Mononuclear cell (primary cell): ENCODE measurements around the gene ATP4B. TPM values are rescaled to one million over a fixed set of nuclear protein-coding genes. Genes with fewer than 3 reads are reported as not detected.

ENCODE experiments used
- H3K27me3 ChIP-seq: 2 replicates; pipeline ENCODE4 v1.6.0; 2011; ENCODE audit warnings: low read length, control low read depth; ENCODE audit not compliant: insufficient read depth
- H3K4me1 ChIP-seq: 2 replicates; pipeline ENCODE4 v1.5.1; 2011; ENCODE audit warnings: mild to moderate bottlenecking, low read length, control low read depth; ENCODE audit not compliant: insufficient read depth
- H3K4me3 ChIP-seq: 2 replicates; pipeline ENCODE4 v1.5.1; 2011; ENCODE audit warnings: mild to moderate bottlenecking, low read length, moderate library complexity
- H3K9me3 ChIP-seq: 2 replicates; pipeline ENCODE4 v1.5.1; 2011; ENCODE audit warnings: low read depth, mild to moderate bottlenecking, control low read depth, low read length
- total RNA-seq: library from RNA; depleted of rRNA; stranded (reverse); fragments of >200 nt; gene quantifications from one replicate; pipeline ENCODE4 v1.2.3, GENCODE V29; 2012

Gene ATP4B
- total RNA-seq, 1 donor = not detected

DNA sequence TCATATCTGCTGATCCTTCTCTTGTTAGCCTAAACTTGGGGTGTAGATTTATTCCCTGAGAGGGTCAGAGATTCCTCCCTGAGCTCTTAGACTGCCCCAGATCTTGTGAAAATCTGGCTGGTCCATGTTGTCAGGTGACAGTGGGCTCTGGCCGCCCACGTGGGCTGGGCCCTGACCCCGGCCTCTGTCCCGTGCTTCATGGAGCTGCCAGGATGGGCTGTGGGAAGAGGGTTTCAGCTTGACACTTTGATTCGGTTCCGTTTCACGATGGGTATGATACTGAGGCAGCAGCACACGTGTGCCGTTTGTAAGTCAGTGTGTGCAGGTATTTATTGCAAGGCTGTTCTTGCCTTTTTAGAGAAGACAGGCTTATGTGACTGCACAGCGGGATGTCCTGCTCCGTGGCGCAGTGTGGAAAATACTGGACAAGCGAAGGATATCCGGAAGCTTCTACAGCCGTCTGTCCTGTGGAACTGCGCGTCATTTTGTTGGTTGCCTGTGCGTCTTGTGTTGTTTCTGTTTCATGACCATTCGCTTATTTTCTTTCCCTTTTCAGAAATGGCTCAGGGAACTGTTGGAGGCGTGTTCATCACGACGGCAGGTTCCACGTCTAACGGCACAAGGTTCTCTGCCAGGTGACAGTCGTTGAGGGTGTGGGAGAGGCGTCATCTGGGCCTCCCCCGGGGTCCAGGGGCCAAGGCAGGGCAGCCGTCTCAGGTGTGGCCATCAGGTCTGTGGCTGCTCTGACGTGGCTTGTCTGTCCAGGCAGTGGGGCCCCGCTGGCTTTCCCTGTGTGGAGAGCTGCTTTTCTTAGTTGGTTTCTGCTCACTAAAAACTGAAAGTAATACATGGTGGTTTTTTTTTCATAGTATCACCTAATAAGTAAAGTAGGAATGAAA, 20.5 kb downstream of the ATP4B start:
- peaks cover 8% of the 10 kb centered on the region for H3K4me1 ChIP-seq
- no peak overlapping the region for H3K4me3 ChIP-seq
- H3K27me3 ChIP-seq = no peaks in the 10 kb centered on the region
- H3K9me3 ChIP-seq = no peaks in the 10 kb centered on the region

DNA sequence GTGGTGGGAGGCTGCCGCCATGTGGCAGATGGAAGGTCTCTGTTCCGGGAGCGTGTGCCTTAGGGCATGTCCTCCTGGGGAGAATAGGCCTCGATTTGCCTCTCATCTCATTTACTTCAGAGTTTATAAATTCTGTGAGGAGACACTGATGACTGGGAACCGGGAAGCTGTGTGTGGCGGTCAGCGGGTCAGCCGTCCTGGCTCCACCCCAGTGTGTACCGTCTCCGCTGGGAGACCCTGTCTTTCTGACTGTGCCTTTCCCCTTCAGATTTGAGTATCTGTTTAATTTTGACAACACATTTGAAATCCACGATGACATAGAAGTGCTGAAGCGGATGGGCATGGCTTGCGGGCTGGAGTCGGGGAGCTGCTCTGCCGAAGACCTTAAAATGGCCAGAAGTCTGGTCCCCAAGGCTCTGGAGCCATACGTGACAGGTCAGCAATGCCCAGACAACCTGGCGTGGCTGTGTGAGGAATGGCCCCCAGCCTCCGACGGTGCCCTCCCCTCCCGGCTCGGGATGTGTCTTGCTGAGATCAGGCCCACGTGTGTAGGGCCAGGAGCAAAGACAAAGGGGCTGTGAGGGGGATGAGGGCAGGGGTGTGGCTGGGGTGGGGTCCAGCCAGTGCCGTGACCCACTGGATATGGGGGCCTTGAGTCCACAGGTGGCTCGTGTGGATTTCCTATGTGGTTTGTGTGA, 21.6 kb downstream of the ATP4B start:
- Histone ChIP-seq H3K27me3 (no peaks in the 10 kb centered on the region), H3K4me1 (peaks cover 8% of the 10 kb centered on the region), H3K9me3 (no peaks in the 10 kb centered on the region), H3K4me3 (no peak overlapping the region)

DNA sequence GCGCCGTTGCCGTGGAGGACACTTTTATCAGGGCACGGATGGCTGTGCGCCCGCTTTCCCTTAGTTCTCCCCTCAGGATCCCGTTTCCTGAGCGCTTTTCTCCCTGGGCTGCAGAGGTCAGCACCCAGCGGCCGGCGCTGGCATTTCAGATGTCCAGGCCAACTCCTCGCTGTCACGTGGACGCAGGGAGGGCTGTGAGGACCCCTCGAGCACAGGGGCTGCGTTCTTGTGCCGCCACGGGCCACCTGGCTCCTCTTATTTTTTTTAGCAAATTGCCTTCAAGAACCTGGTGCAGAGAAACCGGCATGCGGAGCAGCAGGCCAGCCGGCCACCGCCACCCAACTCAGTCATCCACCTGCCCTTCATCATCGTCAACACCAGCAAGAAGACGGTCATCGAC, 22.3 kb downstream of the ATP4B start:
- H3K4me3 ChIP-seq = no peak overlapping the region
- H3K9me3 ChIP-seq = no peaks in the 10 kb centered on the region
- peaks cover 8% of the 10 kb centered on the region for H3K4me1 ChIP-seq
- no peaks in the 10 kb centered on the region for H3K27me3 ChIP-seq

DNA sequence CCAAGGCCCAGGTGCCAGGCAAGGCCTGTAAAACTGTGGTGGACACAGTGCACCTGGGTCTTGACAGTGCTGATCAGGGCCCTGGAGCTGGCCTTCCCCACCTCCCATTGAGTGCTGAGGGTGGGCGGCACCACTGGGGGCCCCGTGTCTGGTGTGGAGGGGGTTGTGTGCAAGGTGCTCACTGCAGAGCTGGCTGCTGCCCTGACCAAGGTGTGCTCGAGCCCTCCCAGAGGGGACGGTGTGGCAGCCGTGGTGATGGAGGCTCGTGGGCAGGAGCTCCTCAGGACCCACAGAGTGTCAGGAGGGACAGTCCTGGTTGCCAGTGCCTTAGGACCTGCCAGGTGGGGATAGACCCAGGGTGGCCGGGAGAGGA, 23.0 kb downstream of the ATP4B start:
- Histone ChIP-seq H3K4me1 (peaks cover 8% of the 10 kb centered on the region), H3K4me3 (no peak overlapping the region), H3K27me3 (no peaks in the 10 kb centered on the region), H3K9me3 (no peaks in the 10 kb centered on the region)

DNA sequence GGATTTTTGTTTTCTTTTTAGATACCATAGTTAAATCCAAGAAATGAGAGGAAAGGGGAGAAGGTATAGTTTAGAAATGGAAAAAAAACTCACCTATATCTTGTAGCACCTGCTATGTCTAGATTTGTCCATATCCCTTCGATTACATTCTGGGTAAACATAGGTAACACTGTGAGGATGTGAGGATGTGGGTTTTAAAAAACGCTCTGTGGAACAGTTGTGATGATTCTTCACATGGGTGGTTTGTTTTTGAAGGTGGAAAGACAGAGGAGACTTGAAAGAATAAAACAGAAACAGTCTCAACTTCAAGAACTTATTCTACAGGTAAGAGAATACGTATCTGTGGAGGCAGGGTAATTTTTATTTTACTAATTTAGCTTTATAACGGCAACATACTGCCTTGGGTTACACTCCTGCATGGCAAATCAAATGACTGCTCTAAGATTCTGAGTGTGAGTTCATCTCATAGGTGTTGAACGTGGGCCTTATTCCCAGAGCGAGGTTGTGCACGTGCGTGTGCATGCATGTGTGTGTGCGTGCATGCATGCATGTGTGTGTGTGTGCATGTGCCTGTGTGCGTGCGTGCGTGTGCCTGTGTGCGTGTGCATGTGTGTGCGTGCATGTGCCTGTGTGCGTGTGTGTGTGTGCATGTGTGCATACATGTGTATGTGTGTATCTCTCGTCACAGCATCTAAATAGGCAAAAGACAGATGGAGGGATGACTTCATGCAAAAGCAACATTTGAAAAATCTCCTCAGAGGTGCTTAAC, 23.5 kb downstream of the ATP4B start:
- Histone ChIP-seq H3K9me3 (no peaks in the 10 kb centered on the region), H3K27me3 (no peaks in the 10 kb centered on the region), H3K4me1 (peaks cover 8% of the 10 kb centered on the region), H3K4me3 (no peak overlapping the region)

DNA sequence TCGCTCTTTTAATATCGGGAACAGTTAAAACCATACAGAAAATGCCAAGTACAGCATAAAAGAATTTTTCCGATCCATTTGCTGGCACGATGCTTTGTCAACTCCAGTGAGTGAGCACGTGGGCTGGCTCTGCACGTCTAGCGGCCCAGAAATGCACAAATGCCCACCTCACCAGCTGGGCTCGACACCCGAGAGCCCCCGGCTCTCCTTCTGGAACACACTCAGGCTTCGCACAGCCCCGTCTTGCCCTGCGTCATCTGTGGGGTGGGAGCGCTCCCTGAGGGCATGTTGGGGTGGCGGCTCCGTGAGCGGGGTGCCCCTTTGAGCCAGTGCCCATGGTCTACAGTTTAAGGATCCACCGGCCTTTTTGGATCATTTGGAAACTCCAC, 24.5 kb downstream of the ATP4B start:
- H3K4me3 ChIP-seq = no peak overlapping the region
- no peaks in the 10 kb centered on the region for H3K9me3 ChIP-seq
- H3K4me1 ChIP-seq = peaks cover 8% of the 10 kb centered on the region
- no peaks in the 10 kb centered on the region for H3K27me3 ChIP-seq

DNA sequence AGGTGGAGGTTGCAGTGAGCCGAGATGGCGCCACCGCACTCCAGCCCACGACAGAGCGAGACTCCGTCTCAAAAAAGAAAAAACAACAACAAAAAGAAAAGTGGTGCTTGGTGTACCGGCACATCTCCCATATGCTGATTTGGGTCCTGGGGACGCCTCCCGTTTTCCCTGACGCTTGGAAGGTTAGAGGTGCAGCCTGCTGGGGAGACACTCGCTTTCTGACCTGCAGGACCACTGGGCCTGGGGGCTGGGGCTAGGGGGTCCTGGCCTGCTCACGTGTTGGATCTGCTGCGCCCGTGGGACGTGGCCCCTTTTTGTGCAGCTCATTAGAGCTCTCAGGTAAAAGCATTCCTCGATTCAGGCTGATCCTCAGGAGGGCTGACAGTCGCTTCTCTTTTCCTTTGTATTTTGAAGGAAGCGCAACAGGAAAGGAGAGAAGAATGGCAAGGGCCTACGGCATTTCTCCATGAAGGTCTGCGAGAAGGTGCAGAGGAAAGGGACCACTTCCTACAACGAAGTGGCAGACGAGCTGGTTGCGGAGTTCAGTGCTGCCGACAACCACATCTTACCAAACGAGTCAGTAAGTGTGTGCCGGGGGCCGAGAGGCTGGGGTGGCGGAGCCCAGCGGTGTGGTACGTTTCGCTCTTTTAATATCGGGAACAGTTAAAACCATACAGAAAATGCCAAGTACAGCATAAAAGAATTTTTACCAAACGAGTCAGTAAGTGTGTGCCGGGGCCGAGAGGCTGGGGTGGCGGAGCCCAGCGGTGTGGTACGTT, 25.1 kb downstream of the ATP4B start:
- H3K4me1 ChIP-seq = peaks cover 8% of the 10 kb centered on the region
- H3K27me3 ChIP-seq = no peaks in the 10 kb centered on the region
- no peak overlapping the region for H3K4me3 ChIP-seq
- no peaks in the 10 kb centered on the region for H3K9me3 ChIP-seq

DNA sequence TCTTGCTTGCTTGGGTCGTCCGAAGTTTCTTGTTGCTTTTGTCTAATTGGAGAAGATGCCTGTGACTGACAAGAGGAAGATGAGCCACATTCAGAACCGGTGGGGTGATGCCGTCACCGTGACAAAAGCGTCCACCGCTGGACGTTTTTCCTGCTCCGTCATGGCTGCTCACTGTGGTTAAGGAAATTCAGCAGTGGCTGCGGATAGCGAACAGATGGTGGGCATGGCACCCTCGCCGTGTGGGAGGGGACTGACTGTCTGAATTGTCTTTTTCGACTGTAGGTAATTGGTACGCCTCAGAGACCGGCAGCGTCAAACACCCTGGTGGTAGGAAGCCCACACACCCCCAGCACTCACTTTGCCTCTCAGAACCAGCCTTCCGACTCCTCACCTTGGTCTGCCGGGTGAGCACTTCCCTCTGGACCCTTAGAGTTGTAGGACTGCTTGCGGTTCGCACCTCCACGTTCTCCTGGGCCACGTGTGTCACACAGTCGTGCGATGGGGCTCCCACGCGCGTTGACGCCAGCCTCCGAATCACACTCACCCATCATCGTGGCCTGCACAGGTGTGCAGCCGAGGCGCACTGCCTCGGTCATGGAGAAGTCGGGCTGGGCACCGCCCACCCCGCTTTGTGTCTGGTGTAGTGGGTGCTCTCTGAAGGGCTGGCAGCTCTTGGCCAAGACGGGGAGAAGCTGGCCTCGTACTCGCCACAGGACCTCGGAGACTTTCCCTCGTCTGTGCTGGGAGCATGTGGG, 26.5 kb downstream of the ATP4B start:
- H3K4me3 ChIP-seq = no peak overlapping the region
- no peaks in the 10 kb centered on the region for H3K27me3 ChIP-seq
- no peaks in the 10 kb centered on the region for H3K9me3 ChIP-seq
- H3K4me1 ChIP-seq = peaks cover 8% of the 10 kb centered on the region

DNA sequence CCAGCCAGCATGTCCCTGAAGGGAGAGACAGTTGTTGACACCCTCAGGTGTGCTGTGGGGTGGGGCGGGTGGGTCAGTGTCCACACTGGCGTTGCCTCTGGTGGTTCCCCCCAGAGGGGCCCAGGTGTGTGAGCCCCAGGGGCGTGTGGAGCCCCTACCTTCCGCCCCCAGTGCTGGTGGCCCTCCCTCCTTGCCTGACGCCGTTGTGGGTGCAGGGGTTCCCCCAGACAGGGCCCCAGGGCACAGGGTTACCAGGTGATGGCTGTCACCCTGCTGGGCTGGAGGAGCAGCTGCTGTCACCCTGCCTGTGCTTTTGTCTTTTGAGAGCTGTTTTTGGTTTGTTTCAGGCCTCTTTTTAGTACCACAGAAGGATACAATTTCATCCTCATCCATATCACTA, 27.2 kb downstream of the ATP4B start:
- H3K4me1 ChIP-seq = peaks cover 8% of the 10 kb centered on the region
- H3K9me3 ChIP-seq = no peaks in the 10 kb centered on the region
- no peak overlapping the region for H3K4me3 ChIP-seq
- no peaks in the 10 kb centered on the region for H3K27me3 ChIP-seq

DNA sequence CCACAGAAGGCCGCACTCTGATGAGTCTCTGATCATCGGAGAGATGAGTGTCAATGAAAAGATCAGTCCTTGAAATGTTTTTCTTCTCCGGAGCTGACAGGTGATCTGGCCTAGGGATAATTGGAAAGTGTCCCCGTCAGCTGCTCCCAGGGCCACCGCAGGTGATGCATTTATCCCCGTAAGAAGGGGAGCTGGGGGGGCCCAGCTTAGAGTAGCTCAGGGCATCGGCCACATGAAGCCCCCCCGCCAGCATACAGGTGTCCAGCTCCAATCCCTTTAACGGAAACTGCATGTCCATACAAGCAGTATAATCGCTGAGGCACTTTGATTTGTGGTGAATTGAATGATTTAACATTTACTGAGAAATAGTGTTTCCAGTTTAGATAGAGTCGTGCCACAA, 27.7 kb downstream of the ATP4B start:
- Histone ChIP-seq H3K9me3 (no peaks in the 10 kb centered on the region), H3K4me3 (no peak overlapping the region), H3K27me3 (no peaks in the 10 kb centered on the region), H3K4me1 (peaks cover 4% of the 10 kb centered on the region)

DNA sequence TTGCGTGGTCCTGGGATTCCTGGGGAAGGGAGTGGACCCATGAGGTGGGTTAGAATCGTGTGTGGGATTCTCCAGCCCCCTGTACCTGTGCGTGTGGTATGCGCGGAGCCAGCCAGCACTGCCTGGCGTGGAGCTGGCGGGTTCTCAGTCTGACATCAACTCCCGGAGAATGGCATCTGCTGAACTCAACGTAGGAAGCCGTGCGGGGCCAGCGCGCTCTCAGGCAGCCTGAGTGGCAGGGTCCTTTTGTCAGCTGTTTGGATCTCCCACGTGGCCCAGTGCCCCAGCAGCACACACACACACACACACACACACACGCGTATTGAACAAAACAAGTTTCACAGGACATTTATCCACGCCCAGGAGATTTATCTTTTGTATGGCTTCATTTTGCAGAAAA, 28.1 kb downstream of the ATP4B start:
- no peaks in the 10 kb centered on the region for H3K4me1 ChIP-seq
- no peaks in the 10 kb centered on the region for H3K27me3 ChIP-seq
- H3K9me3 ChIP-seq = no peaks in the 10 kb centered on the region
- no peak overlapping the region for H3K4me3 ChIP-seq

DNA sequence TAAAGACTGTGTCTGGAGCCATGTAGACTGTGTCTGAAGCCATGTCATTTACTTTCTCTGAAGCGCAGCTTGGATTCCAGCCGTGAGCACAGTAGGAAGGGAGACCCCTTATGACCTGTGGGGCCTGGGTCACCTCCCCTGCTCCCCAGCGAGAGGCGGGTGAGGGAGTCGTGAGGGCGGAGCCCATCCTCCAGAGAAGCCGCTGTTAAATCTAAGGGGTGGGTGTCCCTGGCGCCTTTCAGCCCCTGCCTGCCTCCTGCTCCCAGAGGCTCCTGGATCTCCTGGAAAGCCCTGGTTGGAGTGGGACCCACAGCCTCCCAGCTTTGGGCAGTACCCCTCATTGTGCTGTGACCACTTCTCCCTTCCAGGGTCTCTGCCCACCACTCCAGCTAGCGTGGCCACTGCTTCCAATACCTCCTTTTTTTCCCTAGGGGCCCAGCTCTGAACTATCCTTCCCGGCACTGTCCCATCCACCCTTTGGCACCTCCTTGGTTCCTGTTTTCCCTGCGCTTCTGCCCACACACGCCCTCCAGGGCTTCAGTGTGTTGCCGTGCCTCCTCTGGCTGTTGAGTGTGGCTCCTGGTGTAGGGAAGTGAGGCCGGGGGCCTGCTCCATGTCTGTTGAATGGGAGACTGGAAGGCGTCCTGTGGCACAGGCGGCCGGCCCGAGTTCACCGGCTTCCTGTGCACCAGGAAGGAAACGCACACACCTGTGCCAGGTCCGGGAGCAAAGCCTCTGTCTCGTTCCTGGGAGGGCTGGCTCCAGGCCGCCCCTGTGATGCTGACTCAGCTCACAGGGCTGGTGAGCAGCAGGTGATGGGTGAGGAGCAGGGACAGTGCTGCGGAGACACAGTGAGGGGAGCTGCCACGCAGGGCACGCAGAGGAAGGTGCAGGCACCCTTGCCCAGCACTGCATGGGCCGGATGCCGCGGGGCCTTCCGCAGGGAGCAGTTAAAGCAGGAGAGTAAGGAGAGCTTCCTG, 29.4 kb downstream of the ATP4B start:
- Histone ChIP-seq H3K4me1 (no peaks in the 10 kb centered on the region), H3K9me3 (no peaks in the 10 kb centered on the region), H3K27me3 (no peaks in the 10 kb centered on the region), H3K4me3 (no peak overlapping the region)

DNA sequence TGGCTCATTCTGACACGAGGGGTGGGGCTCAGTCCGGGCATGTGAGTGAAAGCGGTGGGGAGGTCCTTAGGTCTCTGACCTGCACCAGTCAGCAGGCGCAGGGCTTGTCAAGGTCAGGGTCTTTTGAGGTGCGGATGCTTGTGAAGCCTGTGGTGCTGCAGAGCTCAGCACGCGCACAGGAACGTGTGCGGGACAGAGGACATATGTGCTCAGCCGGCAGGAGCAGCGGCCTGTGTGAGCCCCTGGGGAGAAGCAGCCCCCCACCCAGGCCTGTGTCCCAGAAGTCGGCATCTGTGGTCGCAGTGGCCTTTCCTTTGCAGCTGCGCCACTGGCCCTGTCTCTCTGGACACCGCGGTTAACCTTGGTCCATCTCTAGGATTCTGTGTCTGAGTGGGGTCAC, 30.9 kb downstream of the ATP4B start:
- Histone ChIP-seq H3K4me3 (no peak overlapping the region), H3K4me1 (no peaks in the 10 kb centered on the region), H3K27me3 (no peaks in the 10 kb centered on the region), H3K9me3 (no peaks in the 10 kb centered on the region)
